PC-9 (cell line): ENCODE data around the gene NUDT7.

ENCODE experiments used
- CTCF ChIP-seq: fragments of 200-600 bp; sonication (generic); conservative IDR thresholded peaks from 2 replicates; pipeline ENCODE4 v1.6.1; 2017; ENCODE audit warnings: mixed run types, antibody characterized with exemption, mild to moderate bottlenecking, moderate library complexity
- EZH2 ChIP-seq: fragments of 200-600 bp; sonication (generic); IDR thresholded peaks from 2 replicates; pipeline ENCODE4 v1.8.0; 2017; ENCODE audit warnings: antibody characterized with exemption, low read depth

- TF ChIP-seq EZH2 (no peak), CTCF (no peak)
Observed at GRCh38 chr16:77732241-77732946, 10.1 kb downstream of the NUDT7 start.
